Suppressor macrophage treated with lipopolysaccharide for 4 hours (primary cell): ENCODE measurements around the gene ANKRD66.

Experiments
- DNase-seq: peaks from one replicate; pipeline ENCODE4 v3.0.0-alpha.2; 2020

The ANKRD66 gene

GRCh38 chr6:46746696-46747095, at the start of gene ANKRD66:
Gene ANKRD66 (plus strand): TSS chr6:46746933. CDS start chr6:46751949, 5,016 bp downstream.
- DNase-seq = no peak

GRCh38 chr6:46699970-46700369, 46.8 kb upstream of the ANKRD66 start:
- DNase-seq = no peak

GRCh38 chr6:46704562-46704961, 42.2 kb upstream of the ANKRD66 start:
- DNase-seq = peak; percentile 70

GRCh38 chr6:46706464-46706863, 40.3 kb upstream of the ANKRD66 start:
- DNase-seq = no peak

- DNase-seq = peak; percentile 43
Observed at GRCh38 chr6:46711491-46711890, 35.2 kb upstream of the ANKRD66 start.

- peak; percentile 91 for DNase-seq
Observed at GRCh38 chr6:46715141-46715540, 31.6 kb upstream of the ANKRD66 start.

- DNase-seq = no peak
Observed at GRCh38 chr6:46719099-46719498, 27.6 kb upstream of the ANKRD66 start.

- peak; percentile 44 for DNase-seq
Observed at GRCh38 chr6:46720401-46720800, 26.3 kb upstream of the ANKRD66 start.

GRCh38 chr6:46729787-46730326, 16.9 kb upstream of the ANKRD66 start:
- peak; percentile 33 for DNase-seq

- DNase-seq = peak; percentile 94
Observed at GRCh38 chr6:46730921-46731461, 15.7 kb upstream of the ANKRD66 start.

GRCh38 chr6:46733341-46733801, 13.4 kb upstream of the ANKRD66 start:
- peak; percentile 61 for DNase-seq

- peak; percentile 82 for DNase-seq
Observed at GRCh38 chr6:46734867-46735719, 11.6 kb upstream of the ANKRD66 start, which contains the start of gene PLA2G7. Gene PLA2G7 (minus strand): TSS chr6:46735375. CDS start chr6:46722891, 12,484 bp downstream.

GRCh38 chr6:46735720-46736031, 11.1 kb upstream of the ANKRD66 start:
- no peak for DNase-seq

- DNase-seq = no peak
Observed at GRCh38 chr6:46736906-46737305, 9.8 kb upstream of the ANKRD66 start.

GRCh38 chr6:46741482-46741881, 5.3 kb upstream of the ANKRD66 start:
- DNase-seq = no peak

- DNase-seq = no peak
Observed at GRCh38 chr6:46741910-46742309, 4.8 kb upstream of the ANKRD66 start.

- no peak for DNase-seq
Observed at GRCh38 chr6:46743425-46744158, 3.1 kb upstream of the ANKRD66 start.

- DNase-seq = peak; percentile 39
Observed at GRCh38 chr6:46744159-46744725, 2.5 kb upstream of the ANKRD66 start.

GRCh38 chr6:46745973-46746372, 760 bp upstream of the ANKRD66 start:
- DNase-seq = no peak

- no peak for DNase-seq
Observed at GRCh38 chr6:46748940-46749503, 2.3 kb downstream of the ANKRD66 start.

GRCh38 chr6:46749731-46750130, 3.0 kb downstream of the ANKRD66 start:
- no peak for DNase-seq

GRCh38 chr6:46751658-46752057, 4.9 kb downstream of the ANKRD66 start:
- DNase-seq = no peak

GRCh38 chr6:46755865-46756264, 9.1 kb downstream of the ANKRD66 start:
- DNase-seq = peak; percentile 45
